COLO668 (cell line): Measurements from ENCODE around the gene BRWD1.
A peak's percentile ranks its signal among the peaks of the same experiment; 100 is the strongest.

ENCODE experiments used
- DNase-seq: peaks from one replicate; lab custom pipeline; 2025; ENCODE audit not compliant: unreplicated experiment; lab: John Stamatoyannopoulos, UW

Gene BRWD1

GRCh38 chr21:39204134-39204533, 109.3 kb downstream of the BRWD1 start:
- no peak for DNase-seq

- no peak for DNase-seq
Measured at GRCh38 chr21:39198800-39199199, 114.6 kb downstream of the BRWD1 start.

- no peak for DNase-seq
Measured at GRCh38 chr21:39197448-39198233, 115.8 kb downstream of the BRWD1 start.

- DNase-seq: no peak
Measured at GRCh38 chr21:39196838-39197237, 116.6 kb downstream of the BRWD1 start.

GRCh38 chr21:39196310-39196709, 117.1 kb downstream of the BRWD1 start:
- DNase-seq: no peak

GRCh38 chr21:39193380-39193779, 120.1 kb downstream of the BRWD1 start:
- no peak for DNase-seq

- DNase-seq: no peak
Measured at GRCh38 chr21:39189857-39190604, 123.4 kb downstream of the BRWD1 start.

GRCh38 chr21:39188521-39189139, 124.8 kb downstream of the BRWD1 start:
- no peak for DNase-seq

- DNase-seq: no peak
Measured at GRCh38 chr21:39187141-39187540, 126.3 kb downstream of the BRWD1 start.

- no peak for DNase-seq
Measured at GRCh38 chr21:39186676-39187075, 126.8 kb downstream of the BRWD1 start.

- DNase-seq: no peak
Measured at GRCh38 chr21:39185157-39185556, 128.3 kb downstream of the BRWD1 start.

GRCh38 chr21:39184050-39184980, 129.1 kb downstream of the BRWD1 start:
- no peak for DNase-seq

GRCh38 chr21:39183272-39184049, 130.0 kb downstream of the BRWD1 start, which contains the start of gene PSMG1:
Gene PSMG1 (minus strand): TSS chr21:39183451. CDS start chr21:39183385, 66 bp downstream.
- DNase-seq: peak; percentile 99

GRCh38 chr21:39182484-39183271, 130.8 kb downstream of the BRWD1 start:
- no peak for DNase-seq

GRCh38 chr21:39182016-39182415, 131.4 kb downstream of the BRWD1 start:
- DNase-seq: no peak

- DNase-seq: no peak
Measured at GRCh38 chr21:39181205-39181818, 132.1 kb downstream of the BRWD1 start.

- DNase-seq: no peak
Measured at GRCh38 chr21:39180429-39181019, 132.9 kb downstream of the BRWD1 start.

GRCh38 chr21:39178421-39178820, 135.0 kb downstream of the BRWD1 start:
- no peak for DNase-seq
